Measurements from ENCODE around the gene ST7. TPM values are rescaled to one million over a fixed set of nuclear protein-coding genes. Genes with fewer than 3 reads are reported as not detected.

ST7 gene
- total and polyA plus RNA-seq, 2 of the 8 experiments (the other 6 are each of a cell fraction or from before 2014, with no cell fraction given) = 16.3 to 18.0 TPM

GRCh38 chr7:116984917-116985316 lies 31.6 kb downstream of the ST7 start:
- Histone ChIP-seq H3K9ac (replicated peaks in 1 of 4; ENCODE audit: extremely low read depth in 1 of 4, low read depth in 3 of 4, low read length in 3 of 4) (no peak overlapping the region), H2AK5ac (ENCODE audit: low read depth, low read length) (no peak overlapping the region), H3K4me1 (replicated peaks in 1 of 4; ENCODE audit: control insufficient read depth in 3 of 4, insufficient read depth in 4 of 4, low read length in 3 of 4) (no peaks in the 10 kb centered on the region; a peak in 1 of 7 replicates), H3K27ac (ENCODE audit: low read depth, low read length) (no peak overlapping the region), H2BK15ac (ENCODE audit: low read length) (no peak overlapping the region), H2BK20ac (ENCODE audit: low read length) (no peak overlapping the region), H3K23ac (ENCODE audit: insufficient read length) (no peak overlapping the region), H3K79me2 (ENCODE audit: control insufficient read depth in 1 of 2, insufficient read depth in 2 of 2, low read length in 2 of 2) (peaks cover 0 to 9% of the 10 kb centered on the region in 2 experiments; a peak in 2 of 4 replicates), H4K20me1 (replicated peaks in 1 of 2; ENCODE audit: control insufficient read depth in 1 of 2, insufficient read depth in 2 of 2, low read length in 2 of 2) (no peaks in the 10 kb centered on the region), H3K4me2 (ENCODE audit: insufficient read depth in 1 of 2, low read depth in 2 of 2, low read length in 2 of 2) (no peak overlapping the region), H2BK120ac (replicated peaks; ENCODE audit: low read depth, low read length) (no peak overlapping the region), H3K18ac (ENCODE audit: extremely low read depth, low read length) (no peak overlapping the region), H2BK12ac (ENCODE audit: low read depth, low read length) (no peak overlapping the region), H4K5ac (ENCODE audit: insufficient read length, low read depth, low read length) (no peak overlapping the region), H3K36me3 (ENCODE audit: control insufficient read depth in 2 of 4, insufficient read depth in 4 of 4, low read length in 3 of 4) (no peaks in the 10 kb centered on the region), H3K9me3 (ENCODE audit: insufficient read depth in 2 of 2, low read depth in 1 of 2, low read length in 1 of 2) (no peaks in the 10 kb centered on the region), H2BK5ac (ENCODE audit: low read depth, low read length) (no peak overlapping the region), H4K91ac (replicated peaks; ENCODE audit: insufficient read length, low read length) (no peak overlapping the region), H3K4ac (replicated peaks; ENCODE audit: insufficient read length, low read depth, low read length) (no peak overlapping the region), H3K14ac (ENCODE audit: insufficient read length) (no peak overlapping the region), H3K27me3 (replicated peaks in 1 of 4; ENCODE audit: control insufficient read depth in 3 of 4, extremely low read depth in 1 of 4, insufficient read depth in 3 of 4, low read length in 3 of 4) (no peaks in the 10 kb centered on the region), H4K8ac (ENCODE audit: extremely low read depth, insufficient read depth, low read length) (no peak overlapping the region), H2AFZ (ENCODE audit: low read length) (no peak overlapping the region), H3K4me3 (ENCODE audit: extremely low read depth in 1 of 4, insufficient read depth in 2 of 4, low read depth in 3 of 4, low read length in 4 of 4) (no peak overlapping the region), H3K56ac (replicated peaks; ENCODE audit: insufficient read length, low read depth, low read length) (no peak overlapping the region), H3K79me1 (ENCODE audit: low read depth, low read length) (no peaks in the 10 kb centered on the region), H3K23me2 (ENCODE audit: low read depth, low read length) (no peaks in the 10 kb centered on the region)
- DNase-seq (ENCODE audit: low read depth in 1 of 2, low spot score in 2 of 2) = no peak
- POLR2A ChIA-PET (ENCODE audit: partially characterized antibody) = interaction anchor here (0.8 kb wide), 1 partner anchor 15 kb away, joined by 4 read pairs; no protein-coding TSS in a partner anchor
- no peak for FAIRE-seq
- 67 to 100% methylated on average over 2 of the region's 2 CpGs for WGBS, 2 experiments (ENCODE audit: extremely low coverage in 1 of 2, insufficient coverage in 1 of 2, insufficient read length in 1 of 2, insufficient replicate concordance in 2 of 2, low coverage in 1 of 2, low lambda C conversion rate in 2 of 2, missing lambda C conversion rate in 1 of 2)
- CTCF ChIA-PET (ENCODE audit: partially characterized antibody) = interaction anchor here (0.5 to 6.8 kb wide), 33 partner anchors 12 to 459 kb away, joined by 3 to 50 read pairs (median 4); no protein-coding TSS in a partner anchor
- TF ChIP-seq E2F6 (IDR thresholded peaks at IDR 0.05) = no peak
- no peak for TF ChIP-seq TAF7 (optimal IDR thresholded peaks at IDR 0.05; ENCODE audit: borderline replicate concordance, low read depth, low read length)
- no peak for TF ChIP-seq NANOG (IDR thresholded peaks at IDR 0.05; ENCODE audit: insufficient read depth, low read depth, low read length, poor library complexity, severe bottlenecking)
- no peak for TF ChIP-seq CBX8 (IDR thresholded peaks at IDR 0.05; ENCODE audit: borderline replicate concordance, low read depth, low read length)
- no peak for TF ChIP-seq PHF8 (conservative IDR thresholded peaks at IDR 0.05; ENCODE audit: low read depth, low read length)
- no peak for TF ChIP-seq POLR2AphosphoS5 (IDR thresholded peaks at IDR 0.05; ENCODE audit: low read depth, low read length)
- no peak for TF ChIP-seq GTF2F1 (IDR thresholded peaks at IDR 0.05; ENCODE audit: borderline replicate concordance, low read depth, low read length)
- no peak for TF ChIP-seq FOSL1 (IDR thresholded peaks at IDR 0.05; ENCODE audit: insufficient read depth, low read depth, low read length)
- peak; percentile 44 to 54 for TF ChIP-seq RAD21 (IDR thresholded peaks at IDR 0.05 in 1 of 2, conservative IDR thresholded peaks at IDR 0.05 in 1 of 2; ENCODE audit: low read depth in 2 of 2, low read length in 2 of 2)
- TF ChIP-seq POU5F1 (IDR thresholded peaks at IDR 0.05; ENCODE audit: low read depth, low read length) = no peak

Data from H1 (cell line).